Activated naive CD4-positive, alpha-beta T cell treated with Interleukin-2 at 50 U/mL for 16 hours (primary cell): Measurements from ENCODE around the gene COL4A1.

Source experiments
- DNase-seq: peaks from one replicate; pipeline ENCODE4 v3.0.0-alpha.2; 2020

The COL4A1 gene

GRCh38 chr13:110289174-110289573, 17.8 kb downstream of the COL4A1 start:
- DNase-seq: no peak

GRCh38 chr13:110286833-110287819, 19.8 kb downstream of the COL4A1 start:
- DNase-seq: no peak

GRCh38 chr13:110285991-110286832, 20.7 kb downstream of the COL4A1 start:
- DNase-seq: no peak

DNA sequence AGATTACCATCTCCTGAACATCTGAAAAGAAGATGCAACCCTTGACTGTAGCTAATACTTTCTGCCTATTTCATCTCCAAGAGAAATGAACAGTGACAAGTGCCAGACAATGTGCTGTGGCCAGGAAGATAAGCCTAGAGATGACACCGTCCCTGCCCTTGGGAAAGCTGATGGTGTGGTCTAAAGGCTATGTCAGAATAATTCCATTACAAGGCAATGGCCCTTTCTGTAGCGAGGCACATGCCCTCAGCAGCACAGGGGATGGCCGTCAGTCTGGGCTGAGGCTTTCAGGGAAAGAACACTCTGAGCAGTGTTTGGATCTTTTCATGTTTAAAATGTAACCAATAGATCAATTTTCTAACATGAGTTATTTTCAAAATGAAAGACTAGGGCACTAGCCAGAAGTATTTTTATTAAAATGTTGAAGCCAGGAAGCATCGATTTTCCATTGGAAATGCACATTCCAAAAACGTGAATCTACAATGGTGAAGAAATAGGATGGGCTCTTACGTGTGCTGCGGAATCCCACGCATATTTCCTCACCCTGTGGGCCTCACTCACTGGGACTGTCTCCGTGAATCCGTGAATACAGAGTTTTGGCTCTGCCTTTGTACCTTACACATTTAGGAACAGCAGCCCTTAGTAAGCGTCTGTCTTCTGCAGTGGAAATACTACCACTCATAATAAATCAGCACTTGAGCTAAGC, 22.0 kb downstream of the COL4A1 start:
- DNase-seq: no peak

GRCh38 chr13:110283736-110284517, 23.0 kb downstream of the COL4A1 start:
- no peak for DNase-seq

DNA sequence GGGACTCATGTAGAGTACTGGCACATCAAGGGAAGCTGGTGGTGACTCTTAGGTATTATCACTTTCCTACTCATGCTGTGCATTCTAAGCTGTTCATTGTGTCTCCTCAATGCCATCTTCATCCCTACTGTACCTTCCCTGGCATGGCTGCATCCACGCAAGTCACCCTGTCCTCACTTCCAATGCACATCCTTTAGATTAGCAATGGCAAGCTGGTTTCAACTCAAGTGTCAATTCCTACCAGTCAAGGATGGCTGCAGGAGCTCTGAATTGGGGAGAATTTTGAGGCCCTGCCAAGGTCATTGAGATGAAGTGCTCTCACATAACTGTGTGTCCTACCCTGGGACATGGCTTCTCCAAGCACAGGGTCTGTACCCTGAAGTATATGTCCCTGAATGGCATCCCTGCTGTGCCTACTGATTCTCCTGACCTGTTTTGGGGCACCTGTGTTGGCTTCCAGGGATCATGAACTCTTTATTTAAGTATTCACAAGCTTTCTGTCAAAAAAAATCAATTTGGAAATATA, 24.6 kb downstream of the COL4A1 start:
- no peak for DNase-seq

- DNase-seq: no peak
Measured at GRCh38 chr13:110281736-110282135, 25.2 kb downstream of the COL4A1 start.

- no peak for DNase-seq
Measured at GRCh38 chr13:110280985-110281688, 25.8 kb downstream of the COL4A1 start.

GRCh38 chr13:110280231-110280813, 26.6 kb downstream of the COL4A1 start:
- no peak for DNase-seq

- DNase-seq: no peak
Measured at GRCh38 chr13:110279684-110280083, 27.3 kb downstream of the COL4A1 start.

- no peak for DNase-seq
Measured at GRCh38 chr13:110278859-110279258, 28.1 kb downstream of the COL4A1 start.

DNA sequence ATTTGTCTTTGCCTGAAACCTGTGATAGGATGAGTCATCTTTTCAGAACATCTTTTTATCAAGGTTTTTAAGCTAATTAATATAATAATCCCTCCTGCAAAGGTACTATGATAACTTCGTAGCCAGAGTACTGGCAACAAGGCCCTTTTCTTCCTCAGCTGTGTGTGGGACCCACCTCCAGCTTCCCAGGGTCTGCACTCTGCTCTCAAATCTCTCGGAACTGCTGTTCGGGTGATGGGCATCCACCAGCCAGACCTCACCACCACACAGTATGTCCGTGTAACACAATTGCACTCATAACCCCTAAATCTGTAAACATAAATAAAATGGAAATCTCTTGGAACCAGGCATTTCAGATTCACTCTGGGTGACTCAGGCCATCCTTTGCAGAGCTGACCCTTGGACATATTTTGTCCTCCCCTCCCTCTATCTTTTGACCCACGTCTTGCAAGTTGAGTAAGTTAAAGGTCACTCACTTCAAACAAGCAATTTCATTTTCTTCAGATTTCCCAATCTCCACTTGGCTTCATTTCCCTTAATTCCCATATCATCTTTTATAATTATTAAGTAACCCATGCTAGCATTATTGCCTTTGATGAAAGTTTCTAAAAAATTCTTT, 29.5 kb downstream of the COL4A1 start:
- no peak for DNase-seq

- DNase-seq: no peak
Measured at GRCh38 chr13:110276553-110276950, 30.4 kb downstream of the COL4A1 start.

DNA sequence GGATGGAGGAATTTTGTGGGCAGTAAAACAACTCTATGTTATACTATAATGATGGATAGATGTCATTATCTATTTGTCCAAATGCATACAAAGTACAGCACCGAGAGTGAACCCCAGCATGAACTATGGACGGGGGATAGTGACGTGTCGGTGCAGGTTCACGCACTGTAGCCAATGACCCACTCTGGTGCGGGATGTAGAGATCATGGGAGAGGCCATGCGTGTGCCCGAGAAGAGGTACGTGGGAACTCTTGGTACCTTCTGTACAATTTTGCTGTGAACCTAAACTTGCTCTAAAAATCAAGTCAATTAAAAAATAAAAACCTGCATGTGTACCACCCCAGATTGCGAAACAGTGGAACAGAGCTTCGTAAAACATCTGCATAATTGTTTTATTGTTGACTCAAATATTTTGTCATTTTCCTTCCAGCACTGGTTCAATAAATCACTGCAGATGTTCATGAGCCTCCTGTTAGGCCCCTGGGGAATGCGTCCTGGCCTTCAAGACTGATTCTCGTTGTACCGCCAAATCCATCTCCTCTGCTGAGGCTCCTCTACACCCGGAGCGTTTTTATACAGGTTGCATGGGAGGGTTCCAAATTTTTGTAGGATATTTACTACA, 30.9 kb downstream of the COL4A1 start:
- DNase-seq: no peak

- DNase-seq: no peak
Measured at GRCh38 chr13:110274687-110275086, 32.3 kb downstream of the COL4A1 start.

- no peak for DNase-seq
Measured at GRCh38 chr13:110273254-110273653, 33.7 kb downstream of the COL4A1 start.

DNA sequence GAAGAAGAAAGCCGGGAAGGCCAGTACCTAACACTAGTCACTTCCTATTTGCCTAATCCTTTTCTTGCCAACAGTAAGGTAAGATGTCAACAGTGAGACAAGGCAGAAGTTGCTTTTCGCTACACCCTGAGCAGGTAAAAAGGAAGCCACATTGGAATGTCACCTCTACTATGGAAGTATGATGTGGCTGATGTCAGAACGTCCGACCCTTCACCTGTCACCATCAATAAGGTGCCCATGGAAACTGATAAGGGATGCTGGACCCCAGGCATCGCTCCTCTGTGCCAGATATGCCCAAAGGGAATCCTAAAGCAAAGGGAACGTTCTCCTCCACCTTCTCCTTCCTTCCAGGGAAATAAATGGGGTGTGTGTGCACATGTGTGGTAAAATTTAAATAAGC, 34.3 kb downstream of the COL4A1 start:
- no peak for DNase-seq

- no peak for DNase-seq
Measured at GRCh38 chr13:110272227-110272626, 34.7 kb downstream of the COL4A1 start.

- no peak for DNase-seq
Measured at GRCh38 chr13:110271313-110271712, 35.6 kb downstream of the COL4A1 start.

DNA sequence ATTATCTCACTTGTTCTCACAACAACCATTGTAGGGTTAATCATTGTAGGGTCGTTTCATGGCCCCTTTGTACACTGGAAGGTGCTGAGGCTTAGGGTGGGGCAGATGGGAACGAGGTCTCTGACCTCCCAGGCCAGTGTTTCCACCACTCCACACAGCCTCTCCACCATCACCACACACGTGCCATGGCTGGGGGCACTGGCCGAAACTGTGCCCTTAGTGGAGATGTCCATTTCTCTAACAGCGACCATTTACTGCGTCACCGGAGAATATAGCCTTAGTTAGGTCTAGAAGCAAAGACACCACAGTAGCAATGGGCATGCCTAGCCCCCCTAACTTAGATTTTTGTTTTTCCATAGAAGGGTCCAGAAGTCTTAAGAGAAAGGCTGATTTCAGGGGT, 36.5 kb downstream of the COL4A1 start:
- no peak for DNase-seq
